NCI-H446 treated with DMSO at 0.1 percent for 48 hours (cell line): ENCODE results near the gene EMC6.
"Not testable (repeated sequence)": the region's sequence is repeated elsewhere in the genome, so short reads cannot be mapped to it uniquely, and the experiment has no call there.

Source experiments
- DNase-seq: peaks from one replicate; lab custom pipeline; 2025; lab: John Stamatoyannopoulos, UW

Gene EMC6

DNA sequence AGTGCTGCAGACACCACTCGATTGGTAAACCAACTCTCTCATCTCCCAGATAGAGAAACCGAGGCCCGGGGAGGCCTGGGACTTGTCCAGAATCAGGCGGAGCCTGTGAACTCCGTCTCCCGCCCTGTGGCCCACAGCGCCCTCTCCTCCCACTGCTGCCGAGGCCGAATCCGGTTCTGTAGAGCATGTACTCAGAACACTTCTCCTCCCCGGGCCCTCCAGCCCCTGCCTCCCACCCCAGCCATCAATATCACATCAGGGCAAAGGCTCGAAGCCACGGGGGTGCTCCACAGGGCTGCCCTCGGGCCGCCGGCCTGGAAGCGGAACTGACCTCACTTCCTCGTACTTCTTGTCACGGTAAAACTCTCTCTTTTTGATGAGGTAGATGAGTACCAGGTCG, 13.0 kb downstream of the EMC6 start:
- no peak for DNase-seq

DNA sequence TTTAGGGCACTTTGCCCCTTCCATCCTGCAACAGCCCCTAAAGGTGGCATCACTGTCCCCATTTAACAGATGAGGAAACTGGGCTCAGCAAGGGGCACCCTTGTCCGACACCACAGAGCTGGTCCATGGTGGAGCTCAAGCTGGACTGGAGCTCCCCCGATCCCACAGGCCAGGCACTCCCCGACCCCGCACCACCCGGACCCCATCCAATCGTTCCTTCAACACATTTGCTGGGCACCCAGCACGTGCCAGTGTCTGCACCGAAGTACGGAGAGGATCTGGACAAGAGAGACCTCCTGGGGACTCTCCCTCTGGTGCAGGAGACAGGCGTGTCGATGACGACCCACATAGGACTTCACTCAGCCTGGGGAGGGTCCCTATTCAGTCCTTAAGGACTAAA, 13.4 kb downstream of the EMC6 start:
- DNase-seq = no peak

DNA sequence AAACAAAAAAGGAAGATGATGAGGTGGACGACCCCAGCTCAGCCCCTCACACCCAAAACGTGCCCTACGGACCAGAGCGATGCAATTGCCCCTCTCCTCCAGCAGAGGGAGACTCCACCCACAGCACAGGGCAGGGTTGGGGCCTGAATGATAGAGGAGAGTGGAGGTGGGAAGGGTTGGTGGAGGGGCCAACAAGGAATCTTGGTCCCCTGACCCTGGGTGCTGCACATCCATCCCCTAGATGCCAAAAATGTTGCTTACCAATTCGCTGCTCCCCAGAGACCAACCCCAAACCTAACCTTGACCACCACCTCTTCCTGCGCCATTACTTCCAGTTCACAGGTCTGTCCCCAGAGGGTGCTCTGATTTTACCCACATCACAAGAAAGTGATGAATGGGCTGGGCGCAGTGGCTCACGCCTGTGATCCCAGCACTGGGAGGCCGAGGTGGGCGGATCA, 14.5 kb downstream of the EMC6 start:
- DNase-seq = no peak

DNA sequence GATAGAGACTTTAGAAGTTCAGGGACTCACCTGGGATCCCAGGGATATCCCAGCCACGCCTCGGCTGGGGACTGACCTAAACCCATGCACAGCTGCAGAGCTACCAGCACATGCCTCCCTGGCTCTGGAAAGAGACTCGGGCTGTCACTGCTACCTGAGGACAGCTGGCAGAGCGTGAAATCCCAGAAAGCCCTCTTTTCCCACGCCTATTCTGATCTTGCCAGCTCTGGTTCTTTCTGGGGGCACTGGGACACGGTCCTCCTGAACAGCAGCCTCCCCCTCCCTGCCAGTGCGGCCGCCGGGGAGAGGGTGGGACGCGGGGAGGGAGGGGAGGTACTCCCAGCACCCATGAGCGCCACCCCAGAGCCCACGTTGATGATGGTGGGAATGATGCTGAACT, 16.6 kb downstream of the EMC6 start:
- no peak for DNase-seq

DNA sequence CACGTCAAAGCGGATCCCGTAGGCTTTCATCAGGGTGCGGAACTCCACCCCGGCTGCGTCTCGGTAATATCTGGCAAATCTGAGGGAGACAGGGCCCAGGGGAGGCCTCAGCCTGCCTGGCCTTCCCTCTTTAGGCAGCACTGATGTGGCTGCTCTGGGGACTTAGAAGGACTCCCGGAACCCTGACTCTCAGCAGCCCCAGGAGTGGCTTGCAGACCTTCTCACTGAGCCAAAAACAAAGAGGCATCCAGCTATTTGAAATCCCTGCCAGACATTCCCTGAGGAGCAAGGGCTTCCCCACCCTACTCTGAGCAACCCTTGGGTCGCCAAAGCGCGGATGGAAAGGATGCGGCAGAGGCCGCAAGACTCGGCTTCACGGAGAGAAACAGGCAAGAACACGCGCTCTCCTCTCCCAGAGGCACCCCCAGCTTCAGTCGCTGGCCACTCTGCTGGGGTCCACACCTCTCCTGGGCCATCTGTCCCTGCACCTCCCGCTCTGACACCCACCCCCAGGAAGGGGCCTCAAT, 19.5 kb downstream of the EMC6 start:
- DNase-seq = no peak

DNA sequence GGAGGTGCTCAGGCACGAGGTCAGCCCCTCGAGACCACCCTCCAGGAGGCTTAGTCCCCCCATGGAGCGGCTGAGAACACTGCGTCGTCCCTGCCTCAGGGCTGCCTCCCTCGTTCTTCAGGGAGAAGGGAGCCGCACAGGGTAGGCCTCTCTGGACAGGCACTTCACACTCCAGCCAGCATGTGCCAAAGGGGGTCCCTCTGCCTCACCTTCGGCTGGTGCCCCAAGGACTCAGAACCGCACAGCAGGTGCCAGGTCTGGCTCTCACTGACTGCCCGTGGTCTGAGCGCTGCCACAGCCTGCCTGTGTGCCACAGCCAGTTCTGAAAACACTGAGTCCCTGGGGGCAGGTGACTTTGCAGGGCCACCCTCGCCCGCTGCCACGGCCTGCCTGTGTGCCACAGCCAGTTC, 20.2 kb downstream of the EMC6 start:
- no peak for DNase-seq

DNA sequence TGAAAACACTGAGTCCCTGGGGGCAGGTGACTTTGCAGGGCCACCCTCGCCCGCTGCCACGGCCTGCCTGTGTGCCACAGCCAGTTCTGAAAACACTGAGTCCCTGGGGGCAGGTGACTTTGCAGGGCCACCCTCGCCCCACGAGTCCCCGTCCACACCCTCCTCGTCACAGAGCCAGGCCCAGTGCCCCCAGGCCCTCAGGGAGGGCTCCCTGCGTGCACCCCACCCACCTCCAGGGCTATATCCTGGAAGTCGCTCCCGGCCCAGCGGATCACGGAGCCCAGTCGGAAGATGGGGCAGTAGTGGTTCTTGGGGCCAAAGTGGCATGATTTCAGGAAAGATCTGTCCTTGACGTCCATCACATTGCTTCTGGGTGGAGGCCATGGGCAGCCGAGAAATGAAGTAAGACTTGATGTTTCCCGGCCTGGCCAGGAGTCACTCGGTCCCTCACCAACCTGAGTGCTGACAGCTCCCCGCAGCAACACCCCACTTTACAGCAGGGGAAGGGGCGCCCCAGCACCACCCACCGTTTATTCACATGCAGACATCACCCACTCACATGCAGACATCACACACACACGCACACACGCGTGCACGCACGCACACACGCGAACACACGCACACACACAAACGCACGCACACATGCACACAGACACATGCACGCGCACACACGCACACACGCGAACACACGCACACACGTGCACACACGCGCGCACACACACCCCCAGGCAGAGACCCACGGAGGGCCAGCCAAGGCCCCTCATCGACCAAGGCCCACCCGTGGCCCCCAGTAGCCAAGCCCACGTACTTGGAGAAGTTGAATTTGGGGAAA, 20.9 kb downstream of the EMC6 start:
- DNase-seq = no peak

DNA sequence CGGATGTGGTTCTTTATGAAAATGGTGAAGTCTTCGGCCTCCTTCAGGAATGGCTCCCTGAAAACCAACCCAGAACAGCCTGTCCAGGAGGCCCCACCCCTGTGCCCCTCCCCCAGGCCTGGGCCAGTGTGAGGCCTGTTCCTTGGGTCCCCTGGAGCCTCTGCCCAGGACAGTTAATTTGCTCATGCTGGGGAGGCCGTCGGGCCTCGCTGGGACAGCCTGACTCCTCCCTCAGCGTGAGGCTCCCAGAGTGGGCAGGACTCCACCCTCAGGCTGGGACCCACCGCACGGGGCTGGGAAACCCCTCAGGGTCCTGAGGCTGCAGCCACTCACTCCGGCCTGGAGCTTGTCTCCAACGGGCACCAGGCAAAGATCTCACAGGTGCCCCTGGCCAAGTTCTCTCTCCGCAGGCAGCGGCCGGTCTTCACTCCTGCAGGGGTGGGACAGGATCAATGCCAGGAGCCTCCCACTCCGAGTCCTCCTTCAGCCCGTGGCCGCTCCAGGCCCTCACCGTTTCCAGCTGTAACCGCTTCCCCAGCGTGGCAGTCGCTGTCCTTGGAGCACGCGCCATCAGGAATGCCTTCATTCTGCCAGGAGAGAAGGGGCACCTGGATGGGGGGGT, 21.6 kb downstream of the EMC6 start:
- no peak for DNase-seq

DNA sequence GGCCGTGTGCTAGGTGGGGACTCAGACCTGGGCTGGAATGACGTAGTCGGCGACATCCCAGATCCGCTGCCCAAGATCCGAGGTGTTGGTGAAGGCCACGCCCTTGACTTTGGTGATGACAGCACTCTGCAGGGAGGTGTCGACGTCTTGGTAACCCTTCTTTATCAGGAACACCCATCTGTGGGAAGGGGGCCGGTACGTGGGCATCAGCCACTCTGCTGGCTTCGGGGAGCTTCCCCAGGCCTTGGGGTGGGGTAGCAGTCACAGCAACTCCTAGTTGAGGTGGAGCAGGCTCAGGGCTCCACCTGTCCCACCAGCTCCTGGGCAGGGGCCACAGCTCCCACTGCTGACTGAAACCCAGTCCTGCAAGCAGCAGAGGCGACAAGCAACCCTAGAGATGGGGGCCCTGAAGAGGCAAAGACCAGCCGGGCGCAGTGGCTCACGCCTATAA, 23.0 kb downstream of the EMC6 start:
- no peak for DNase-seq

DNA sequence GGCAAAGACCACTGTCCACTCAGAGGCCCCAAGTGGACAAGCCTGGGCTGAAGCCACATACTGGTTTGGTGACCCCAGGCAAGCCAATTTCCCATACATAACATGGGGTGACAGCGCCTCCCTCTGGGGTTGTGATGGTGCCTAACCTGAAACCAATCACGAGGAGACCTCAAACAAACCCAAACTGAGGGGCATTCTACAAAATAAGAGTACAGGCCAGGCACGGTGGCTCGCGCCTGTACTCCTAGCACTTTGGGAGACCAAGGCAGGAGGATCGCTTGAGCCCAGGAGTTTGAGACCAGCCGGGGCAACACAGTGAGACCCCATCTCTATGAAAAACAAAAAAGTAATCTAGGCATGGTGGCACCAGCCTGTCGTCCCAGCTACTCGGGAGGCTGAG, 23.7 kb downstream of the EMC6 start:
- no peak for DNase-seq

DNA sequence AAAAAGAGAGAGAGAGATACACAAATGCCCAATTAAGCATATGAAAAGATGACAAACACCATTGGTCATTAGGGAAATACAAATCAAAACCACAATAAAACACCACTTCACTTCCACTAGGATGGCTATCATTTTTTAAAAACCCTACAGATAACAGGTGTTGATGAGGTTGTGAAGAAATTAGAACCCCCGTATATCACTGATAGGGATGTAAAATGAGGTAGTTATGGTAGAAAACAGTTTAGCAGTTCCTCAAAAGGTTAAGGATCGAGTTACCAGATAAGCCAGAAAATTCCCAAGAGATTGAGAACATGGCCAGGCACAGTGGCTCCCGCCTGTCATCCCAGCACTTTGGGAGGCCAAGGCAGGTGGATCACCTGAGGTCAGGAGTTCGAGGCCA, 24.5 kb downstream of the EMC6 start:
- no peak for DNase-seq

DNA sequence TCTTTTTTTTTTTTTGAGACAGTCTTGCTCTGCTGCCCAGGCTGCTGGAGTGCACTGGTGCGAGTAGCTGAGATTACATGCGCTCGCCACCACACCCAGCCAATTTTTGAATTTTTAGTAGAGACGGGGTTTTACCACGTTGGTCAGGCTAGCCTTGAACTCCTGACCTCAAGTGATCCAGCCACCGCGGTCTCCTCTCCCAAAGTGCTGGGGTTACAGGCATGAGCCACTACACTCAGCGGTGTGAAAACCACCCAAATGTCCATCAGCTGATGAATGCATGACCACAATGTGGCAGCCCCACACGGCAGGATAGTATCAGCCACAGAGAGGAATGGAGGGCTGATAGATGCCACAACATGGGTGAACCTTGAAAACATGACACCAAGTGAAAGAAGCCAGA, 25.2 kb downstream of the EMC6 start:
- DNase-seq = no peak

DNA sequence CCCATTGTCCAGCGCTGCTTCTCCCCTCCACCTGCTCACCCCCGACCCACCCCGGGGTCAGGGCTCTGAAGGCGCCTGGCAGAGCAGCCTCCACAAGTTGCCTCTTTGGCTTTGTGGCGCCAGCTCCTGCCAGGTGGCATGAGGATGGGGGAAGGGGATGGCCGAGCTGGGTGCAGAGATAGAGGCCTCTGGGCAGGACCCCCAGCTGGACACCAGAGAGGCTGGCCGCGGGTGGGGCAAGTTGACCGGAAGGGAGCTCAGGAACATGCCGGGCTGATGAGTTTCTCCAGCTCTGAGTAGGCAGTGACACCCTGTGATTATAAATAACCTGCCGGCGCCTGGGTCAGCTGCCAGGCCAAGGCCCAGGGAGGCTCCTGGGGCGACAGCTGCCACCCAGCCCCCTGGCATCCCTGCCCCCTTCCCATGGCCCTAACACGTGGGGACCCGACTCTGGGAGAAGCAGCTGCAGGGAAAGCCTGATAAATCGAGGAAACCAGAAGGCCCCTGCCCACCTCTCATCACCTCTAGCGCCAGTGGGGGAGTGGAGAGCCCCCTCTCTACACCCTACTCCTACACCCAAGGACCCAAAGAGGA, 26.6 kb downstream of the EMC6 start:
- DNase-seq = no peak

DNA sequence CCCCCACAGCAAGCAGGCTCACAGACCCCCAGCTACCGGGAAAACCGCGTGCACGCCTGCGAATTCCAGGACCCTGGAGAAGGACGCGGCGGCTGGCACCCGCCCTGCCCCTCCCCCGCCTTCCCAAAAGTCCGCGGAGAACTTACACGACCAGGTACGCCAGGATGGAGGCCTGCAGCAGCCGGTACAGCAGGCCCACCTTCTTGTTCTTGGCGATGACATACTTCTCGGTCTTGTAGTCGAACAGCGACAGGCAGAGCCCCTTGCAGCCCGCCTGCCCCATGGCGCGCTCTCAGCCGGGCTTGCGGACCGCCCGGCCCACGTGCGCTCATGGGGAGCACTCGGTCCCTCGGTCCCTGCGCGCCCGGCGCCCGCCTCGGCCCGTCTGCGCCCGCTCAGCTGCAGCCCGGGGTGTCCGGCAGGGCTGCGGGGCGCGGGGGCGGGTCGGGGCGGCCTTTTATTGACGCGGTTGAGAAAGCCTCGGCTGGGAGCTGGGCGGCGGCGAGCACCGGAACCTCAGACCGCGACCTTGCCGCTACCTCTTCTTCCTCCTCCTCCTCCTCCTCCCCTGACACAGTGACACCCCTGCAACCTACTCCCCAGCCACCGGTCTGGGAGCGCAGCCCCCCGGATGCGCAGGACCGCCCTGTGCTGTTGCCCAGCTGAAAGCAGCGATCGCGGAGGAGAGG, 27.3 kb downstream of the EMC6 start, which contains the start of gene P2RX5:
P2RX5 (minus strand) TSS at position 433 of the 689 bp plus-strand sequence; CDS start at position 283, 150 bp downstream.
- no peak for DNase-seq

DNA sequence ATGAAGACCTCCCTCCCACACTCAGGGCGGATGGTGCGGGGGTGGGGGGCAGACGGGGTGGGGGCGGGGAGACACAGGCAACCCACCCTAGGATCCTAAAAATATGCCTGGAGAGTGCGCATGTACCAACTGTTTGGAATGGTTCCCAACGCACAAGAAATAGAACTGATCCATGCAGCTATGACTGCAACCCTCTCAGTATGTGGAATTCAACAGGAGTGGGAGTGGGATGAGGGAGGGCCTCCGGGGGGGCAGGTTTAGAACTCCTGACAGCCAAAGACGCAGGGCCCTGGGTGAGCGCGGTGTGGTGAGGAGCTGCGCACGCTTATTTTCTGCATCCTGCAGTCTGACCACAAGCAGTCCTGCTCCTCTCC, 28.5 kb downstream of the EMC6 start:
- DNase-seq = no peak

DNA sequence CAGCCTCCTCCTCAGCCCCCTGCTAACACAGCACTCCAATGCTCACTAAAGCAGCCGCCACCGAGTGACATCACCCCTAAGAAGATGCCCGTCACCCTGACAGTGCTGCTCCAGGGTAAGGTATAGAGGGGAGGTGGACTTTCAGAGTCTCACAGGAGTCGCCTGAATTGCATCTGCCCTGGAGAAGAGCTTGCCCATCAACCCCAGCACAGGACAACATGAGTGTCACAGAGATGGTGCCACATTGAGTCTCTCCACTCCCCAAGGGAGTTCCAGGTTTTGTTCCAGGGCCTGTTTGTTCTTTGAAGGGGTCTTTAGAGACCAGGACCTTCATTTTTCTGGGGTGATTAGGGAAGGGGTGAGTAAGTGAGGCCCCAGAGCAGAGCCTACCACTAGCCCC, 29.5 kb downstream of the EMC6 start:
- no peak for DNase-seq

DNA sequence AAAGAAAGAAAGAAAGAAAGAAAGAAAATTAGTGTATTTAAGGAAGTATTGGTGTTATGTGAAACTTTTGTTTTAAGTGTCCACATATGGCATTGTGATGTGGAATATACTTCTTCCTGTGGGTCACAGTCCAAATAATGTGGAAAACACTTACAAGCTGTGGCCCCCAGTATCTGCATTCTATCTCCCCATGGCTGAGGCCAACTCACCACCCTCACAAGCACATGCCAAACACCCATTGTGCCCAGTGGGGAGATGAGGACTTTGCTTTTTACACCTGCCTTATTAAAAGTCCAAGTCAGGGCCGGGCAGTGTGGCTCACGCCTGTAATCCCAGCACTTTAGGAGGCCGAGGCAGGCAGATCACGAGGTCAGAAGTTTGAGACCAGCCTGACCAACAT, 31.3 kb downstream of the EMC6 start:
- no peak for DNase-seq

DNA sequence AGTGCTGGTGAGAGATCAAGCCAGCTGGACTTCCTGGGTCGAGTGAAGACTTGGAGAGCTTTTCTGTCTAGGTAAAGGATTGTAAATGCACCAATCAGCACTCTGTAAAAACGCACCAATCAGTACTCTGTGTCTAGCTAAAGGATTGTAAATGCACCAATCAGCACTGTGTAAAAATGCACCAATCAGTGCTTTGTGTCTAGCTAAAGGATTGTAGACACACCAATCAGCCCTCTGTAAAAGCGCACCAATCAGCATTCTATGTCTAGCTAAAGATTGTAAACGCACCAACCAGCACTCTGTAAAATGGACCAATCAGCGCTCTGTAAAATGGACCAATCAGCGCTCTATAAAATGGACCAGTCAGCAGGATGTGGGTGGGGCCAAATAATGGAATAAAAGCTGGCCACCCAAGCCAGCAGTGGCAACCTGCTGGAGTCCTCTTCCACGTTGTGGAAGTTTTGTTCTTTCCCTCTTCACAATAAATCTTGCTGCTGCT, 33.5 kb downstream of the EMC6 start:
- not testable (repeated sequence) for DNase-seq

DNA sequence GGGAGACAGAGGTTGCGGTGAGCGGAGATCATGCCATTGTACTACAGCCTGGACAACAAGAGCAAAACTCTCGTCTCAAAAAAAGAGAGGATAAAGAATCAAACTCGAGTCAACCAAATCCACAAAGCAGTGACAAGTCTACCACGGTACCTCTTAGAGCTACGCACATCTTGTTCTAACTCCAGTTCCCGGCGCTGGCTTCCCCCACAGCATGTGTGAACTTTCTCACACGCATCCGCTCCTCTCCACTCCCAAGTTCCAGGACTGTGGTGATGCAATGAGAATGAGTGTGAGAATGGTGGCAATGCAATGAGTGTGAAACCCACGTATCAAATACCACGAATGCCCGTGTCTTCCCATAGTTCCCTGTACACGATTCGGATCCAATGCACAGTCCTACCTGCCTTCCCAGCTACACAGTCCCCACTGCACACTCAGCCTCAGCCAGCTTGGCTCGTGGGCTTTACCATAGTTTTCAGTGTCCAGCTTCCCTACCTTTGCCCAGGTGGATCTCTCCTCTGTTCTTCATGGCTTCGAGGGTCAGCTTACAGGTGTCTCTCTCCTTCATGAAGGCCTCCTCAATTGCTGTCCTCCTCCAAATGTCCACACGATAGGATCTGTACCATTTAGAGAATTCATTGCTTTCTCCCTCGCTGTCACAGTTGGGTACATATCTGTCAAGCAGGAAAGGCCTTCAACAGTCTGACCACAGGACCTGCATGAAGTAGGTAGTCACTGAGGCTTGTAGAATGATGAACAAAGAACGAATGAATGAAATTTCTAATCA, 36.5 kb downstream of the EMC6 start:
- DNase-seq = no peak

DNA sequence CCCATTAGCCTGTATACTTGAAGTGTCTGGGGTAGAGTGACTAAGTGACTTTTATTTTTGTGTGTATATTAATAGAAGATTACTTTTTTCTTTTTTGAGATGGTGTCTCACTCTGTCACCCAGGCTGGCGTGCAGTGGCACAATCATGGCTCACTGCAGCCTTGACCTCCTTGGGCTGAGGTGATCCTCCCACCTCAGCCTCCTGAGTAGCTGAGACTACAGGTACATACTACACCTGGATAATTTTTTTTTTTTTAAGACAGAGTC, 37.0 kb downstream of the EMC6 start:
- DNase-seq = not testable (repeated sequence)

DNA sequence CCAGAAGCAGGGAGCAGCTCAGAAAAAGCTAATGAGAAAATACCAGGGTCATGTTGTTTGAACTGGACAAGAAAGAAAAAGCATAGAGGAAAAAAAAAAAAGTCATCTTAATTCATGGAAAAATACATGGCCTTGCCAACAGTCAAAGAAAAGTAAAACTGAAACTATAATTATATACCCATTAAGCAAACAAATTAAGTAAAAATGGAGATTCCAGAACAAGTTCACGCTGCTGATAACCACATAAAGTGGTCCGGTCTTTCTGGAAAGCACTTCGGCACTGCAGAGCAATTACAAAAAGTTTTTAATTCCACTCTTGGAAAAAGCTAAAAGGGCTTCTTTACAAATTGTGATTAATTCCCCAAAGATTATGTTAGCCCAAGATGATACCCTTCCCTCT, 39.8 kb downstream of the EMC6 start:
- no peak for DNase-seq

DNA sequence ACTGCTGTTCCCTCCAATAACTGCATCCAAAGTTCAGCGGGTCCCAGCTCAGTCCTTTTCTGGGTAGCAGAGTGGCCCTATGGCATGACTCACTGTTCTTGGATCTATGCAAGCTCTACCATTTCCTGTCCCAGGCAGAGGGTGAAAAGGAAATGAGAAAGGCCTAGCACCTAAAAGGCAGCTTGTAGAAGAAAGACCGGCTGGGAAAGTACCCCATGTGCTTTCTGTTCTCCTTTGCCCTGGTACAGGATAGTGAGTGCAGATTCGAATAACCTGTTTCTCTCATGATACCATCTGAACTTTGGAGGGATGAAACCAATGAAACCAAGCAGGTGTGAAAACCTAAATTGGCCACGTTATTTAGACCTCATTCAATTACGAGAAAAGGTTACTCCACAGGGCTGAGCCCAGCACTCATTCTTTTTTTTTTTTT, 42.4 kb downstream of the EMC6 start:
- no peak for DNase-seq
